Hematopoietic multipotent progenitor cell treated with erythropoietin and hydrocortisone succinate and interleukin-3 and kit ligand, for 15 days (in vitro differentiated cells): ENCODE results near the gene SSTR5.
A peak's percentile ranks its signal among the peaks of the same experiment; 100 is the strongest.

Experiments
- DNase-seq: peaks from one replicate; pipeline ENCODE4 v3.0.0-alpha.2; 2015; ENCODE audit warnings: low spot score

The SSTR5 gene

GRCh38 chr16:1055557-1055924 is 17.0 kb upstream of the SSTR5 start:
- DNase-seq, result no peak

- no peak for DNase-seq
Observed at GRCh38 chr16:1056196-1056595, 16.4 kb upstream of the SSTR5 start.

GRCh38 chr16:1057252-1057932 is 15.2 kb upstream of the SSTR5 start:
- peak; percentile 47 for DNase-seq

- DNase-seq, result no peak
Observed at GRCh38 chr16:1058216-1058615, 14.3 kb upstream of the SSTR5 start.

GRCh38 chr16:1059310-1059709 is 13.2 kb upstream of the SSTR5 start:
- no peak for DNase-seq

- no peak for DNase-seq
Observed at GRCh38 chr16:1060416-1061340, 11.9 kb upstream of the SSTR5 start.

GRCh38 chr16:1061769-1062505 is 10.6 kb upstream of the SSTR5 start:
- no peak for DNase-seq

- DNase-seq, result no peak
Observed at GRCh38 chr16:1062895-1063294, 9.7 kb upstream of the SSTR5 start.

- DNase-seq, result no peak
Observed at GRCh38 chr16:1063728-1064127, 8.8 kb upstream of the SSTR5 start.

GRCh38 chr16:1065469-1066128 is 6.9 kb upstream of the SSTR5 start:
- no peak for DNase-seq

- no peak for DNase-seq
Observed at GRCh38 chr16:1066584-1067172, 5.9 kb upstream of the SSTR5 start.

- DNase-seq, result no peak
Observed at GRCh38 chr16:1067629-1068028, 4.9 kb upstream of the SSTR5 start.

- no peak for DNase-seq
Observed at GRCh38 chr16:1068451-1068850, 4.1 kb upstream of the SSTR5 start.

GRCh38 chr16:1069154-1069553 is 3.4 kb upstream of the SSTR5 start:
- DNase-seq, result no peak

GRCh38 chr16:1070084-1070863 is 2.3 kb upstream of the SSTR5 start:
- DNase-seq, result no peak

GRCh38 chr16:1070864-1071408 is 1.6 kb upstream of the SSTR5 start:
- DNase-seq, result no peak

- DNase-seq, result no peak
Observed at GRCh38 chr16:1071561-1072225, 854 bp upstream of the SSTR5 start.

GRCh38 chr16:1073262-1073558 is 663 bp downstream of the SSTR5 start:
- no peak for DNase-seq

- DNase-seq, result no peak
Observed at GRCh38 chr16:1073566-1074378, 1.2 kb downstream of the SSTR5 start.

- DNase-seq, result no peak
Observed at GRCh38 chr16:1074379-1074649, 1.8 kb downstream of the SSTR5 start.
